ENCODE measurements around the gene CCM2.

Gene CCM2

DNA sequence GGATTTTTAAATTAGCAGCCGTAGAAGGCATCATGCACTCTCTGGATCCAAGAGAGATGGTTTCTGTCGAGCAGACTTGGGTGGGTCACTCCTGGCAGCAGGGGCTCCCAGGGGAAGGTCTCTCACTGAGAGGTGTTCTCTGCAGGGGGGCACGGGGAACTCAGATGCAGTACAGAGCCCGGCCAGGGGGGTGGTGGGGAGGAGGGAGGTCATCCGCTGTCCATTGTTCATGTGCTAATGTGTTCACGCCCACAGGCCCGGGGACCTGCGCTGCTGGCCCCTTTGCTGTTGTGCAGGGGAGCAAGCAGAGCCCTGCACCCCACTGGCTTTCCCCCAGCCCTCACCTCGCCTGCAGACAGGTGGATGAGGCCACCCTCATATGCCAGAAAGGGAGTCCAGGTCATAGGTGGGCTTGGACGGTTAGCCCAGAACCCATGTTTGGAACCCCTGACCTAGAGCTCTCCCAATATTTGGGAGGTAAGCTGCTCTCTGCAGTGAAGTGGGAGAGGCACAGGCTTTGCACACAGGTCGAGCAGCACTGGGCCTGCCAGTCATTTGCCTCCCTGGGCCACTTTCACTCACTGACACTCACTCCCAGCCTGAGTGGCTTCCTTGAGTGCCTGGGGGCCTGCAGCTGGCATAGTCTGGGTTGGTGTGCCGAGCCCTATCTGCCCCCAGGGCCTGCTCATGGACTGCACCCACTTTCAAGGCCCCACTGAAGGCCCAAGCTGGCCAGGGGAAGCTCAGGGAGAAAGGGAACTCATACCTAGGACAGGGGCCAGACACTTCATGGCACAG is 124.1 kb downstream of the CCM2 start:
- DNase-seq (ENCODE audit: low read depth) = no peak

DNA sequence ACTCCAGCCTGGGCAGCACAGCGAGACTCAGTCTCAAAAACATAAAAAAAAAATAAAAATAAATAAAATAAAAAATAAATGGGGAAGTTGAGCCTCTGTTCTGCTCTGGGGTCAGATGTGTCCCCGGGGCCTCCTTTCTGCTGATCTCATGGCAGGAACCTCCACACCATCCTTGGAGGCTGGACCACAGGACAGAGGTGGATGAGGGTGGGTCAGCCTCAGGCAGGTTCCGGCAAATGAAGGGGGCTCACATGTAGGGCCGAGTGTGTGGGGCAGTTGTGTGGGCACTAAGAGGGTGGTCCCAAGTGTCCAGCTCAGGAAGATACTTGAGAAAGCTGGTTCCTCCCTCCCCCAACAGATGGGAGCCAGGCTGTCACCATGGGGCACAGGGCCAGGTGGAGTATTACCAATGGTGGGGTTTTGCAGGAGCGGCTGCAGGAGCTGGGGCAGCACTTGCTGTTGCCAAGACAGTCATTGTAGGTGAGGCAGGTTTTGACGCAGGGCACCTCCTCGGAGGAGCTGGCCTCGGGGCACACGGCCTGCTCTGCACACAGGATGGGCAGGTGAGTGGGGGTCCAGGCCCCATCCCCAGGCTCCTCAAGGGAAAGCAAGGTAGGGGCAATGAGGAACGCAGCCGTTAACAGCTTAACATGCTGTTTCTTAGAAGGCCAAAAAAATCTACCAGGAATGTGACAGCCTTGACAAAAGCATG is 125.3 kb downstream of the CCM2 start:
- DNase-seq (ENCODE audit: low read depth) = no peak
